Measurements from ENCODE around the gene FNDC3B. TPM values are rescaled to one million over a fixed set of nuclear protein-coding genes. Genes with fewer than 3 reads are reported as not detected.

FNDC3B gene
- polyA plus RNA-seq, 2 of the 4 experiments (the other 2 are of a cell fraction): 29.5 to 33.6 TPM

DNA sequence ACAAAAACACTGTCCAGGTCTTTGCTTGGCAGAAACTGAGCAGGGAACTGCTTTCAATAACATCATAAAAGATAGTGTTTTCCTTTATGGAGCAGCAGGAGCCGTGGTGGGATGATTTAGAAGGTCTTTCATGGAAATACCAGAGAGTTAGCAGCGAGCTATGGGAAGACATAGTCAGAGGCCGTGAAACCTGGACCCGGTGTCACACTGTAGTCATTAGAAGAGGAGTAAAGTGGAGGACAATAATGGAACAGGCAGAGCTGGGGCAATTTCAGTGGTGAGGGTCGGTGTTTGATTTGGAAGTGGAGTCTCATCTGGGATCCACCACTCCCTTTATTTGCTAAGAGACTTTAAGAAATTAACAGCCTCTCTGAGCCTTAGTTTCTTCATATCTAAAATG lies 351.4 kb downstream of the FNDC3B start (continued):
- TF ChIP-seq JUN (IDR thresholded peaks at IDR 0.05): no peak
- no peak for TF ChIP-seq E2F6 (IDR thresholded peaks at IDR 0.05; ENCODE audit: borderline replicate concordance, low read depth)
- no peak for TF ChIP-seq NPAS2 (CRISPR knock-in tag; IDR thresholded peaks at IDR 0.05; ENCODE audit: borderline replicate concordance)

DNA sequence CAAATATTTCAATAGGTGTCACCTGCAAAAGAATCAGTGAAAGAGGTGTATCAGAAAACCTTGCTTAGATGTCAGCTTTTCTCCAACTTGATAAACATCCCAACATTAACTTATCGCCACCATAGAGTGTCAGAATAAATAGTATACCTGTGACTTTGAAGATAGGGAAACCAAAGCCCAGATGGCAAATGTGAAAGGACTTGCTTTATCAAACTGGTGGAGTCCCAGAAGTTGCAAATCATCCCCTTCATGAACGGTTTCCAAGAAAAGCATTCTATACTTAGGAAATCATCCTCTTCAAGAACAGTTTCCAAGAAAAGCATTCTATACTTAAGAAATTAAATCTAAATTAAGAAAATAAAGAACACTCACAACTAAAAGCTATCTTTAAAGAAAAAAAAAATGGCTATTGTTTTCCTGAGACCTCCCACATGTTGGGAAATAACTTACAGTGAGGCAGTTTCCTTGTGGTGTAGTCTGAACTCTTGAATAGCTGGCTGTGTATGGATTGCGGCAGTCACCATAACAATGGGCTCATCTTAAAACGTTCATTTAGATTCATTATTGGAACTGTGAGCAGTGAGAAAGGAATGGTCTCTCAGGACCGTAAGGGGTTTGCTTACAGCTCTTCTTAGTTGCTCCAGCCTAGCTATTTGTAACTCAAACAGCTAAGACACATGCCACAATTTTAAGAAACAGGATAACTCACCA lies 352.4 kb downstream of the FNDC3B start:
- DNase-seq (ENCODE audit: low read depth in 1 of 2, low spot score in 1 of 2) (no peak), FAIRE-seq (no peak), ATAC-seq (no peak)
- Histone ChIP-seq H3K4me2 (no peak overlapping the region), H3K4me1 (no peaks in the 10 kb centered on the region; the same call in 2 of the 3 replicates), H3K27ac (no peak overlapping the region), H3K9me3 (no peaks in the 10 kb centered on the region), H3K4me3 (no peak overlapping the region)
- TF ChIP-seq BHLHE40 (IDR thresholded peaks at IDR 0.05; ENCODE audit: low read depth, low read length): no peak
- TF ChIP-seq HMGXB4 (CRISPR knock-in tag; IDR thresholded peaks at IDR 0.05; ENCODE audit: borderline replicate concordance): no peak
- TF ChIP-seq NPAS2 (CRISPR knock-in tag; IDR thresholded peaks at IDR 0.05; ENCODE audit: borderline replicate concordance): no peak
- no peak for TF ChIP-seq TP53 (CRISPR knock-in tag; IDR thresholded peaks at IDR 0.05)
- no peak for TF ChIP-seq TFCP2L1 (CRISPR knock-in tag; IDR thresholded peaks at IDR 0.05)
- TF ChIP-seq FOSB (CRISPR knock-in tag; IDR thresholded peaks at IDR 0.05): no peak
- no peak for TF ChIP-seq CHD2 (IDR thresholded peaks at IDR 0.05; ENCODE audit: low read length, partially characterized antibody)
- no peak for TF ChIP-seq EHF (CRISPR knock-in tag; IDR thresholded peaks at IDR 0.05)
- no peak for TF ChIP-seq ZC3H11A (IDR thresholded peaks at IDR 0.05)
- TF ChIP-seq MAZ (IDR thresholded peaks at IDR 0.05; ENCODE audit: borderline replicate concordance, low read depth, low read length): no peak
- TF ChIP-seq, protein P1, sequence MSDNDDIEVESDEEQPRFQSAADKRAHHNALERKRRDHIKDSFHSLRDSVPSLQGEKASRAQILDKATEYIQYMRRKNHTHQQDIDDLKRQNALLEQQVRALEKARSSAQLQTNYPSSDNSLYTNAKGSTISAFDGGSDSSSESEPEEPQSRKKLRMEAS (IDR thresholded peaks at IDR 0.05): no peak
- no peak for TF ChIP-seq MYC (IDR thresholded peaks at IDR 0.05; ENCODE audit: borderline replicate concordance, low read length)
- TF ChIP-seq POLR2A (IDR thresholded peaks at IDR 0.05; ENCODE audit: low read length): no peak
- no peak for TF ChIP-seq ZSCAN20 (CRISPR knock-in tag; IDR thresholded peaks at IDR 0.05)
- no peak for TF ChIP-seq RNF2 (IDR thresholded peaks at IDR 0.05; ENCODE audit: borderline replicate concordance, low read depth)
- TF ChIP-seq, protein P2, sequence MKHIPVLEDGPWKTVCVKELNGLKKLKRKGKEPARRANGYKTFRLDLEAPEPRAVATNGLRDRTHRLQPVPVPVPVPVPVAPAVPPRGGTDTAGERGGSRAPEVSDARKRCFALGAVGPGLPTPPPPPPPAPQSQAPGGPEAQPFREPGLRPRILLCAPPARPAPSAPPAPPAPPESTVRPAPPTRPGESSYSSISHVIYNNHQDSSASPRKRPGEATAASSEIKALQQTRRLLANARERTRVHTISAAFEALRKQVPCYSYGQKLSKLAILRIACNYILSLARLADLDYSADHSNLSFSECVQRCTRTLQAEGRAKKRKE (CRISPR knock-in tag; IDR thresholded peaks at IDR 0.05; ENCODE audit: low read depth): no peak
- TF ChIP-seq FOXS1 (CRISPR knock-in tag; IDR thresholded peaks at IDR 0.05): no peak
- TF ChIP-seq CEBPB (IDR thresholded peaks at IDR 0.05): no peak
- TF ChIP-seq HOXA7 (CRISPR knock-in tag; IDR thresholded peaks at IDR 0.05): no peak
- WGBS (ENCODE audit: missing lambda C conversion rate): 91% methylated on average over 5 of the region's 5 CpGs
- POLR2A ChIA-PET: no interaction called here
- CTCF ChIA-PET: interaction anchor here (0.8 kb wide), 1 partner anchor 86 kb away, joined by 3 read pairs; no protein-coding TSS in a partner anchor

GRCh38 chr3:172394692-172395091 lies 355.3 kb downstream of the FNDC3B start:
- DNase-seq (ENCODE audit: low read depth in 1 of 2, low spot score in 1 of 2) (no peak), FAIRE-seq (no peak), ATAC-seq (no peak)
- TF ChIP-seq SMC3 (IDR thresholded peaks at IDR 0.05) (no peak), GATA3 (IDR thresholded peaks at IDR 0.05; ENCODE audit: borderline replicate concordance) (no peak), KDM1A (IDR thresholded peaks at IDR 0.05; ENCODE audit: low read depth) (no peak), ZFP36 (IDR thresholded peaks at IDR 0.05; ENCODE audit: borderline replicate concordance, partially characterized antibody) (no peak), BCL3 (IDR thresholded peaks at IDR 0.05) (no peak), EP300 (IDR thresholded peaks at IDR 0.05) (no peak), ESRRA (IDR thresholded peaks at IDR 0.05; ENCODE audit: borderline replicate concordance, low read length) (no peak), PBX3 (IDR thresholded peaks at IDR 0.05) (no peak), RARB (CRISPR knock-in tag; IDR thresholded peaks at IDR 0.05) (no peak), MYC (IDR thresholded peaks at IDR 0.05; ENCODE audit: borderline replicate concordance, low read length) (no peak), EHMT2 (IDR thresholded peaks at IDR 0.05; ENCODE audit: low read depth) (no peak)
- TF ChIP-seq, protein P3, sequence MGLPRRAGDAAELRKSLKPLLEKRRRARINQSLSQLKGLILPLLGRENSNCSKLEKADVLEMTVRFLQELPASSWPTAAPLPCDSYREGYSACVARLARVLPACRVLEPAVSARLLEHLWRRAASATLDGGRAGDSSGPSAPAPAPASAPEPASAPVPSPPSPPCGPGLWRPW (IDR thresholded peaks at IDR 0.05): no peak
- CTCF ChIA-PET: no interaction called here
- POLR2A ChIA-PET: no interaction called here
- no peak overlapping the region for H3K4me3 ChIP-seq
- no peak overlapping the region for H3K27ac ChIP-seq
- H3K9me3 ChIP-seq: no peaks in the 10 kb centered on the region
- WGBS (ENCODE audit: missing lambda C conversion rate): 90% methylated on average over 2 of the region's 2 CpGs
- H3K4me2 ChIP-seq: no peak overlapping the region
- H3K4me1 ChIP-seq: peaks cover 15% of the 10 kb centered on the region; the same call in 2 of the 3 replicates

Measured in A549 (cell line).